Activated T-cell treated with anti-CD3 and anti-CD28 coated beads, Interleukin-2, amount 50 U/mL, for 72 hours (primary cell): Measurements from ENCODE around the gene PVRIG. TPM values are rescaled to one million over a fixed set of nuclear protein-coding genes. Genes with fewer than 3 reads are reported as not detected.
"Not testable (repeated sequence)": the region's sequence is repeated elsewhere in the genome, so short reads cannot be mapped to it uniquely, and the experiment has no call there.

Experiments used
- ATAC-seq, 2 donors: fragments of 150-1000 bp; cut with Tn5 transposase; replicated peaks in 1 of 2; 2 replicates each; pipeline ENCODE4 v1.10.0; 2021; ENCODE audit warnings: moderate library complexity in 2 of 2, mild to moderate bottlenecking in 1 of 2
- DNase-seq, 2 donors: peaks; one replicate each; pipeline ENCODE4 v3.0.0; 2021 to 2022; ENCODE audit warnings: mixed read lengths in 1 of 2
- H3K27ac Mint-ChIP-seq: one replicate; pipeline ENCODE4 v1.8.0; 2022; ENCODE audit warnings: mild to moderate bottlenecking, moderate library complexity, mixed read lengths
- H3K27me3 Mint-ChIP-seq: one replicate; pipeline ENCODE4 v1.8.0; 2022; ENCODE audit warnings: low read depth, mixed read lengths
- H3K36me3 Mint-ChIP-seq, 2 donors: one replicate each; pipeline ENCODE4 v1.8.0; 2022; ENCODE audit warnings: mixed read lengths in 2 of 2, mild to moderate bottlenecking in 1 of 2; ENCODE audit not compliant: insufficient read depth in 2 of 2
- H3K4me1 Mint-ChIP-seq: one replicate; pipeline ENCODE4 v1.8.0; 2022; ENCODE audit warnings: low read depth, mixed read lengths
- H3K4me3 Mint-ChIP-seq, 2 donors: one replicate each; pipeline ENCODE4 v1.8.0; 2022; ENCODE audit warnings: mild to moderate bottlenecking in 2 of 2, mixed read lengths in 2 of 2, moderate library complexity in 2 of 2
- H3K9me3 Mint-ChIP-seq, 2 donors: one replicate each; pipeline ENCODE4 v1.8.0; 2022; ENCODE audit warnings: mixed read lengths in 2 of 2
- total RNA-seq, 2 donors: library from RNA; stranded (reverse); gene quantifications; one replicate each; pipeline ENCODE4 v1.2.3, GENCODE V29; 2022

The PVRIG gene
- total RNA-seq, 2 donors from 2014 or later = 26.7 to 34.4 TPM

- Mint-ChIP-seq H3K9me3 (no peaks in the 10 kb centered on the region), H3K36me3 (no peaks in the 10 kb centered on the region), H3K4me1 (no peaks in the 10 kb centered on the region), H3K4me3 (no peak overlapping the region), H3K27me3 (no peaks in the 10 kb centered on the region), H3K27ac (no peak overlapping the region)
- DNase-seq (no peak), ATAC-seq (no peak)
Observed at GRCh38 chr7:100257017-100257416, 37.3 kb downstream of the PVRIG start.

- H3K27ac Mint-ChIP-seq, H3K9me3 Mint-ChIP-seq, ATAC-seq, H3K27me3 Mint-ChIP-seq, H3K4me1 Mint-ChIP-seq, H3K36me3 Mint-ChIP-seq, DNase-seq, H3K4me3 Mint-ChIP-seq: not testable (repeated sequence)
Observed at GRCh38 chr7:100259984-100260383, 40.2 kb downstream of the PVRIG start.

GRCh38 chr7:100262896-100263295 lies 43.1 kb downstream of the PVRIG start:
- H3K4me3 Mint-ChIP-seq, H3K27ac Mint-ChIP-seq, H3K9me3 Mint-ChIP-seq, H3K27me3 Mint-ChIP-seq, H3K4me1 Mint-ChIP-seq, DNase-seq, H3K36me3 Mint-ChIP-seq, ATAC-seq: not testable (repeated sequence)

- not testable (repeated sequence) for H3K4me1 Mint-ChIP-seq, H3K27me3 Mint-ChIP-seq, DNase-seq, H3K9me3 Mint-ChIP-seq, H3K4me3 Mint-ChIP-seq, ATAC-seq, H3K27ac Mint-ChIP-seq, H3K36me3 Mint-ChIP-seq
Observed at GRCh38 chr7:100264223-100264622, 44.5 kb downstream of the PVRIG start.

- not testable (repeated sequence) for ATAC-seq, H3K9me3 Mint-ChIP-seq, H3K4me1 Mint-ChIP-seq, DNase-seq, H3K36me3 Mint-ChIP-seq, H3K27me3 Mint-ChIP-seq, H3K4me3 Mint-ChIP-seq, H3K27ac Mint-ChIP-seq
Observed at GRCh38 chr7:100264669-100265165, 45.0 kb downstream of the PVRIG start.

- H3K27me3 Mint-ChIP-seq, DNase-seq, H3K4me3 Mint-ChIP-seq, H3K36me3 Mint-ChIP-seq, H3K9me3 Mint-ChIP-seq, H3K27ac Mint-ChIP-seq, ATAC-seq: not testable (repeated sequence)
- peaks cover 10% of the 10 kb centered on the region for H3K4me1 Mint-ChIP-seq
Observed at GRCh38 chr7:100265851-100266250, 46.1 kb downstream of the PVRIG start.

GRCh38 chr7:100266576-100267354 lies 47.0 kb downstream of the PVRIG start:
- Mint-ChIP-seq H3K36me3 (no peaks in the 10 kb centered on the region), H3K27ac (no peak overlapping the region), H3K4me1 (peaks cover 14% of the 10 kb centered on the region), H3K9me3 (no peaks in the 10 kb centered on the region), H3K27me3 (no peaks in the 10 kb centered on the region), H3K4me3 (no peak overlapping the region)
- DNase-seq = no peak
- ATAC-seq = no peak

GRCh38 chr7:100267648-100268047 lies 47.9 kb downstream of the PVRIG start:
- Mint-ChIP-seq H3K36me3 (no peaks in the 10 kb centered on the region), H3K4me3 (no peak overlapping the region), H3K4me1 (peaks cover 17% of the 10 kb centered on the region), H3K9me3 (no peaks in the 10 kb centered on the region), H3K27me3 (no peaks in the 10 kb centered on the region), H3K27ac (no peak overlapping the region)
- DNase-seq (no peak), ATAC-seq (no peak)

GRCh38 chr7:100268882-100269281 lies 49.1 kb downstream of the PVRIG start:
- peaks cover 24% of the 10 kb centered on the region for H3K4me1 Mint-ChIP-seq
- DNase-seq, H3K27ac Mint-ChIP-seq, ATAC-seq, H3K4me3 Mint-ChIP-seq, H3K9me3 Mint-ChIP-seq, H3K36me3 Mint-ChIP-seq, H3K27me3 Mint-ChIP-seq: not testable (repeated sequence)

- not testable (repeated sequence) for ATAC-seq, H3K36me3 Mint-ChIP-seq
Observed at GRCh38 chr7:100269306-100270045, 49.7 kb downstream of the PVRIG start.

GRCh38 chr7:100270046-100270918 lies 50.5 kb downstream of the PVRIG start:
- peak overlapping the region; percentile 49 for H3K27ac Mint-ChIP-seq
- not testable (repeated sequence) for H3K36me3 Mint-ChIP-seq, DNase-seq, ATAC-seq, H3K27me3 Mint-ChIP-seq, H3K9me3 Mint-ChIP-seq
- H3K4me1 Mint-ChIP-seq = peaks cover 29% of the 10 kb centered on the region
- H3K4me3 Mint-ChIP-seq = peak overlapping the region; percentile 77 to 84

More at GRCh38 chr7:100269306-100270045, 49.7 kb downstream of the PVRIG start:
- peaks cover 24% of the 10 kb centered on the region for H3K4me1 Mint-ChIP-seq
- not testable (repeated sequence) for H3K4me3 Mint-ChIP-seq, DNase-seq, H3K9me3 Mint-ChIP-seq, H3K27me3 Mint-ChIP-seq, H3K27ac Mint-ChIP-seq
